Measurements from ENCODE around the gene URGCP.
"Not testable (repeated sequence)": the region's sequence is repeated elsewhere in the genome, so short reads cannot be mapped to it uniquely, and the experiment has no call there.

URGCP gene

GRCh38 chr7:43905956-43906330 lies 453 bp downstream of the URGCP start:
- peak; percentile 67 for DNase-seq

- DNase-seq: no peak
These were observed 1.0 kb downstream of the URGCP start for GRCh38 chr7:43905209-43905946.

- DNase-seq: no peak
These were observed 1.7 kb downstream of the URGCP start for GRCh38 chr7:43904533-43905208.

- no peak for DNase-seq
These were observed 3.8 kb downstream of the URGCP start for GRCh38 chr7:43902542-43903054.

GRCh38 chr7:43898571-43898970 lies 7.8 kb downstream of the URGCP start:
- not testable (repeated sequence) for DNase-seq

- no peak for DNase-seq
These were observed 10.5 kb downstream of the URGCP start for GRCh38 chr7:43895847-43896415.

- no peak for DNase-seq
These were observed 15.1 kb downstream of the URGCP start for GRCh38 chr7:43891069-43891955.

- no peak for DNase-seq
These were observed 15.9 kb downstream of the URGCP start for GRCh38 chr7:43890468-43890867.

- DNase-seq: no peak
These were observed 17.1 kb downstream of the URGCP start for GRCh38 chr7:43888993-43889945.

- DNase-seq: no peak
These were observed 21.8 kb downstream of the URGCP start for GRCh38 chr7:43884617-43885016.

- DNase-seq: no peak
These were observed 22.2 kb downstream of the URGCP start for GRCh38 chr7:43884209-43884608.

GRCh38 chr7:43880596-43880995 lies 25.8 kb downstream of the URGCP start:
- no peak for DNase-seq

GRCh38 chr7:43879477-43879876 lies 26.9 kb downstream of the URGCP start:
- DNase-seq: no peak

- no peak for DNase-seq
These were observed 27.5 kb downstream of the URGCP start for GRCh38 chr7:43878867-43879266.

- no peak for DNase-seq
These were observed 28.2 kb downstream of the URGCP start for GRCh38 chr7:43877968-43878864.

GRCh38 chr7:43876976-43877745 lies 29.2 kb downstream of the URGCP start:
- DNase-seq: no peak

GRCh38 chr7:43876241-43876640 lies 30.2 kb downstream of the URGCP start:
- DNase-seq: no peak

GRCh38 chr7:43873300-43873699 lies 33.1 kb downstream of the URGCP start:
- no peak for DNase-seq

GRCh38 chr7:43872406-43873110 lies 33.8 kb downstream of the URGCP start:
- no peak for DNase-seq

Data from activated effector memory CD4-positive, alpha-beta T cell treated with anti-CD3 and anti-CD28 coated beads, Interleukin-2, amount 50 U/mL, for 16 hours (primary cell).